OCI-LY7 (cell line): Measurements from ENCODE around the gene ANKRD10. TPM values are rescaled to one million over a fixed set of nuclear protein-coding genes. Genes with fewer than 3 reads are reported as not detected.
"Not testable (repeated sequence)": the region's sequence is repeated elsewhere in the genome, so short reads cannot be mapped to it uniquely, and the experiment has no call there.

Experiments used
- BruUV-seq: library from RNA; stranded (reverse); fragments of 400-500 nt; replicated peaks from 2 replicates; lab custom pipeline; 2021; lab: Mats Ljungman, UMichigan
- CTCF ChIA-PET: fragments of 300-600 bp; sonication (Branson Sonifier 250); formaldehyde crosslinking; loops from one replicate; lab custom pipeline; 2022; ENCODE audit warnings: antibody characterized with exemption; ENCODE audit not compliant: unreplicated experiment; lab: Charles Lee
- POLR2A ChIA-PET: fragments of 300-600 bp; sonication (Branson Sonifier 250); formaldehyde crosslinking; loops from one replicate; lab custom pipeline; 2022; ENCODE audit warnings: antibody characterized with exemption; lab: Charles Lee
- DNase-seq: peaks from one replicate; pipeline ENCODE4 v3.0.0-alpha.2; 2015; ENCODE audit warnings: low spot score
- H2AFZ ChIP-seq: fragments of 200-600 bp; sonication (generic), shearing (Covaris generic); 2 replicates; pipeline ENCODE4 v1.6.1; 2014; ENCODE audit warnings: mild to moderate bottlenecking, antibody characterized with exemption, low read length, moderate library complexity
- H3K27ac ChIP-seq: fragments of 200-600 bp; sonication (generic); 2 replicates; pipeline ENCODE4 v1.5.1; 2014; ENCODE audit warnings: mixed run types, low read depth, mild to moderate bottlenecking, moderate library complexity, low read length, inconsistent platforms; ENCODE audit not compliant: poor library complexity, severe bottlenecking
- H3K36me3 ChIP-seq: fragments of 200-600 bp; sonication (generic); 2 replicates; pipeline ENCODE4 v1.6.1; 2014; ENCODE audit warnings: mild to moderate bottlenecking, antibody characterized with exemption, low read length, moderate library complexity, mixed read lengths; ENCODE audit not compliant: insufficient read depth
- H3K4me1 ChIP-seq: fragments of 200-600 bp; sonication (generic); 2 replicates; pipeline ENCODE4 v1.5.1; 2014; ENCODE audit warnings: mild to moderate bottlenecking, low read length; ENCODE audit not compliant: insufficient read depth, poor library complexity, severe bottlenecking
- H3K4me2 ChIP-seq: fragments of 200-600 bp; sonication (generic); 2 replicates; pipeline ENCODE4 v1.6.1; 2014; ENCODE audit warnings: mild to moderate bottlenecking, low read length
- H3K4me3 ChIP-seq: fragments of 200-600 bp; sonication (generic); 2 replicates; pipeline ENCODE4 v1.5.1; 2014; ENCODE audit warnings: mild to moderate bottlenecking, low read depth, low read length; ENCODE audit not compliant: poor library complexity, severe bottlenecking
- H3K79me2 ChIP-seq: fragments of 200-600 bp; sonication (generic); 2 replicates; pipeline ENCODE4 v1.6.1; 2016; ENCODE audit warnings: low read depth, mild to moderate bottlenecking, low read length, moderate library complexity, mixed read lengths; ENCODE audit not compliant: insufficient read depth
- H3K9me2 ChIP-seq: fragments of 200-600 bp; sonication (generic); 2 replicates; pipeline ENCODE4 v1.6.1; 2016; ENCODE audit warnings: mild to moderate bottlenecking, low read length, mixed read lengths; ENCODE audit not compliant: insufficient read depth
- H3K9me3 ChIP-seq: fragments of 200-600 bp; sonication (generic); 2 replicates; pipeline ENCODE4 v1.6.1; 2014; ENCODE audit warnings: mild to moderate bottlenecking, mixed run types, low read length, mixed read lengths
- H4K20me1 ChIP-seq: fragments of 200-600 bp; sonication (generic); 2 replicates; pipeline ENCODE4 v1.6.1; 2014; ENCODE audit warnings: mild to moderate bottlenecking, antibody characterized with exemption, low read length, moderate library complexity, mixed read lengths; ENCODE audit not compliant: insufficient read depth
- EZH2phosphoT487 ChIP-seq: fragments of 200-600 bp; sonication (generic); IDR thresholded peaks from 2 replicates; pipeline ENCODE4 v1.6.1; 2018; ENCODE audit warnings: low read depth, borderline replicate concordance, mild to moderate bottlenecking, mixed run types, antibody characterized with exemption, low read length, moderate library complexity, mixed read lengths
- intact Hi-C: fragments of 100-400 bp; cut with micrococcal nuclease; formaldehyde crosslinking; loops from one replicate; pipeline ENCODE4 v1.10.0; 2022; ENCODE audit not compliant: unreplicated experiment
- total RNA-seq, 2 experiments: library from RNA; depleted of rRNA in 1 of 2; stranded (reverse); fragments of >200 nt in 1 of 2; shearing (Covaris generic) in 1 of 2; gene quantifications; 2 replicates each; pipeline ENCODE4 v1.2.3, GENCODE V29; 2014 to 2022
- TF ChIP-seq, protein P1 (sequence below): fragments of 200-600 bp; sonication (generic); conservative IDR thresholded peaks from 2 replicates; pipeline ENCODE4 v1.5.1; 2014; ENCODE audit warnings: mild to moderate bottlenecking, antibody characterized with exemption, low read length, moderate library complexity, mixed read lengths

ANKRD10 gene
- total RNA-seq, 2 experiments from 2014 or later: 82.8 to 86.0 TPM

DNA sequence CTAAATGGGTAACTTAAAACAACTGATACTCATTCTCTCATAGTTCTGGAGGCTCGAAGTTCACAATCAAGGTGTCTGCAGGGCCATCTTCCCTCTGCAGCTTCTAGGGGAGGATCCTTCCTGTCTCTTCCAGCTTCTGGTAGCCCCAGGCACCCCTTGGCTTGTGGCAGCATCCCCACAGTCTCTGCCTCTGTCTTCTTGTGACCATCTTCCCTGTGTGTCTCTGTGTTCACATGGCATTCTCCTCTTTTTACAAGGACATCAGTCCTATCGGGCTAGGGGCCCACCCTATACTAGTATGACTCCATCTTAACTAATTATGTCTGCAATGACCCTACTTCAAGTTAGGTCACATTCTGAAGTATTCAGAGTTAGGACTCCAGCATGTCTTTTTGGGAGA is 73.5 kb downstream of the ANKRD10 start:
- Histone ChIP-seq H3K4me3 (no peak overlapping the region), H2AFZ (no peak overlapping the region), H3K27ac (no peak overlapping the region), H3K9me2 (no peaks in the 10 kb centered on the region), H3K36me3 (no peaks in the 10 kb centered on the region), H3K79me2 (no peaks in the 10 kb centered on the region), H3K4me2 (no peak overlapping the region), H3K9me3 (no peaks in the 10 kb centered on the region), H3K4me1 (no peaks in the 10 kb centered on the region), H4K20me1 (no peaks in the 10 kb centered on the region)
- POLR2A ChIA-PET: interaction anchor here (1.1 kb wide), 1 partner anchor 134 kb away, joined by 4 read pairs; no protein-coding TSS in a partner anchor
- TF ChIP-seq EZH2phosphoT487: no peak
- TF ChIP-seq, protein P1, sequence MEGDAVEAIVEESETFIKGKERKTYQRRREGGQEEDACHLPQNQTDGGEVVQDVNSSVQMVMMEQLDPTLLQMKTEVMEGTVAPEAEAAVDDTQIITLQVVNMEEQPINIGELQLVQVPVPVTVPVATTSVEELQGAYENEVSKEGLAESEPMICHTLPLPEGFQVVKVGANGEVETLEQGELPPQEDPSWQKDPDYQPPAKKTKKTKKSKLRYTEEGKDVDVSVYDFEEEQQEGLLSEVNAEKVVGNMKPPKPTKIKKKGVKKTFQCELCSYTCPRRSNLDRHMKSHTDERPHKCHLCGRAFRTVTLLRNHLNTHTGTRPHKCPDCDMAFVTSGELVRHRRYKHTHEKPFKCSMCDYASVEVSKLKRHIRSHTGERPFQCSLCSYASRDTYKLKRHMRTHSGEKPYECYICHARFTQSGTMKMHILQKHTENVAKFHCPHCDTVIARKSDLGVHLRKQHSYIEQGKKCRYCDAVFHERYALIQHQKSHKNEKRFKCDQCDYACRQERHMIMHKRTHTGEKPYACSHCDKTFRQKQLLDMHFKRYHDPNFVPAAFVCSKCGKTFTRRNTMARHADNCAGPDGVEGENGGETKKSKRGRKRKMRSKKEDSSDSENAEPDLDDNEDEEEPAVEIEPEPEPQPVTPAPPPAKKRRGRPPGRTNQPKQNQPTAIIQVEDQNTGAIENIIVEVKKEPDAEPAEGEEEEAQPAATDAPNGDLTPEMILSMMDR: no peak
- intact Hi-C loops: no loop called here
- BruUV-seq: no TSS peak
- CTCF ChIA-PET: no interaction called here
- DNase-seq: no peak

DNA sequence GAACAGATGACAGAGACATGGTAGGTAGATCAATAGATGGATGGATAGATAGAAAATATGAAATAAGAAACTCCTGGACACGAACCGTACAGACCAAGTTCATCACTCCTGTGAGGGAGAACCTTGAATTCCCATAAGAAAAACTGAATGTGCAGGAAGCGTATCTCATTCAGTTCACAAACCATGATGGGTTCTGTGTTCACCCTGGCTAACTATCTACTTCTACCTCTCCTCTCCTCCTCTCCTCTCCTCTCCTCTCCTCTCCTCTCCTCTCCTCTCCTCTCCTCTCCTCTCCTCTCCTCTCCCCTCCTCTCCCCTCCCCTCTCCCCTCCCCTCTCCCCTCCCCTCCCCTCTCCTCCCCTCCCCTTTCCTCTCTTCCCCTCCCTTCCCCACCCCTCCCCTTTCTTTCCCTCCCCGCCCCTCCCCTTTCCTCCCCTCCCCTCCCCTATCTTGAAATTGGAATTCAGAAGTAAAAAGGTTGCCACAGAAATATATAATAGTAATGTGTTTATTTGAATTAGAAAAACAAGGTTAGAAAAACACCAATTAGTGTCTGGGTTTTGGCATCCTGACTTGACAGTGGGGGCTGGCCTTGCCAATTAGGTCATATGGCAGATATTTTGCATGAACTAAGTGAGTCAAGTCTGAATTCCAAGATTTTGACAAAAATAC is 75.9 kb downstream of the ANKRD10 start:
- intact Hi-C loops: no loop called here
- DNase-seq: no peak
- H3K79me2 ChIP-seq: no peaks in the 10 kb centered on the region
- no peak overlapping the region for H3K4me3 ChIP-seq
- ChIA-PET CTCF (no interaction called here), POLR2A (no interaction called here)
- H4K20me1 ChIP-seq: no peaks in the 10 kb centered on the region
- H3K9me3 ChIP-seq: no peaks in the 10 kb centered on the region
- H3K4me1 ChIP-seq: no peaks in the 10 kb centered on the region
- H3K4me2 ChIP-seq: no peak overlapping the region
- no peak overlapping the region for H3K27ac ChIP-seq
- no peak for TF ChIP-seq EZH2phosphoT487
- TF ChIP-seq, protein P1: no peak
- H3K36me3 ChIP-seq: no peaks in the 10 kb centered on the region
- no TSS peak for BruUV-seq
- H2AFZ ChIP-seq: no peak overlapping the region
- no peaks in the 10 kb centered on the region for H3K9me2 ChIP-seq

DNA sequence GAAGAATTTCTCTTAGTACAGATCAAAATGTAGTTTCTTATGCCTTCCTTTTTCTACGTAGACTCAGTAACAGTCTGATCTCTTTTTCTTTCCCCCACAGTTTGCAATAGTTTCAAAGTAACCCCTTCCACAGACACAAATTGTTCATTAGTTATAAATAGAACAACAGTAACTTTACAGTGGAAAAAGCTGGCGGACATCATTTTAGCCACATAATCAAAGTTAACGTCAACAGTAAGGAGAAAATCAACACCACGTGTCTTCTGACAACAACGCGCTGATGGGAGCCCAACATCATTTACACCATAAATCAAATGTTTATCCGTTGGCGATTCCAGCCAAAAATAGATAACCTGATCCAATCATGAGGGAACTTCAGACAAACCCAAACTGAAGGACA is 76.8 kb downstream of the ANKRD10 start:
- BruUV-seq: no TSS peak
- no peak for DNase-seq
- no peak overlapping the region for H3K4me2 ChIP-seq
- no peak overlapping the region for H3K27ac ChIP-seq
- H3K4me1 ChIP-seq: no peaks in the 10 kb centered on the region
- no peak overlapping the region for H2AFZ ChIP-seq
- CTCF ChIA-PET: no interaction called here
- POLR2A ChIA-PET: no interaction called here
- H3K79me2 ChIP-seq: no peaks in the 10 kb centered on the region
- intact Hi-C loops: no loop called here
- H3K9me2 ChIP-seq: no peaks in the 10 kb centered on the region
- H3K9me3 ChIP-seq: no peaks in the 10 kb centered on the region
- TF ChIP-seq EZH2phosphoT487: no peak
- TF ChIP-seq, protein P1: no peak
- H3K4me3 ChIP-seq: no peak overlapping the region
- no peaks in the 10 kb centered on the region for H3K36me3 ChIP-seq
- no peaks in the 10 kb centered on the region for H4K20me1 ChIP-seq

DNA sequence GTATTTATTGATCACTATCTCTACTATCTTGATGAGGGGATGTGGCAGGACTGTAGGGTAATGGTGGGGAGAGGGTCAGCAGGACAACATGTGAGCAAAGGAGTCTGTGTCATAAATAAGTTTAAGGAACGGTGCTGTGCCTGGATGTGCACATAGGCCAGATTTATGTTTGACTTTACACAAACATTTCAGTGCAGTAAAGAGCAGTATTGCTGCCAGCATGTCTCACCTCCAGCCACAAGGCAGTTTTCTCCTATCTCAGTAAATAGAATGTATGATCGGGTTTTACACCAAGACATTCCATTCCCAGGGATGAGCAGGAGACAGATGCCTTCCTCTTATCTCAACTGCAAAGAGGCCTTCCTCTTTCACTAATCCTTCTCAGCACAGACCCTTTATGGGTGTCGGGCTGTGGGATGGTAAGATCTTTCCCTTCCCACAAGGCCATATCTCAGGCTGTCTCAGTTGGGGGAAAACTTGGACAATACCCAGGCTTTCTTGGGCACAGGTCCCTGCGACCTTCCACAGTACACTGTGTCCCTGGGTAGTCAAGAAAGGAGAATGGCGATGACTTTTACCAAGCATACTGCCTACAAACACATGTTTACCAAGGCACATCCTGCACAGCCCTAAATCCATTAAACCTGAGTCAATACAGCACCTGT is 77.3 kb downstream of the ANKRD10 start:
- DNase-seq, H3K36me3 ChIP-seq, H3K4me2 ChIP-seq, H3K4me3 ChIP-seq, BruUV-seq, intact Hi-C loops, H3K27ac ChIP-seq, H4K20me1 ChIP-seq, H2AFZ ChIP-seq, CTCF ChIA-PET, H3K9me3 ChIP-seq, POLR2A ChIA-PET, H3K4me1 ChIP-seq, H3K79me2 ChIP-seq, H3K9me2 ChIP-seq: not testable (repeated sequence)
